Progenitor cell of endocrine pancreas (in vitro differentiated cells): Measurements from ENCODE around the gene DTNBP1. TPM values are rescaled to one million over a fixed set of nuclear protein-coding genes. Genes with fewer than 3 reads are reported as not detected.

ENCODE experiments used
- DNase-seq: peaks from one replicate; pipeline ENCODE4 v3.0.0; 2021; ENCODE audit warnings: low spot score; ENCODE audit not compliant: unreplicated experiment
- H3K27ac Mint-ChIP-seq: 2 replicates; pipeline ENCODE4 v1.8.0; 2021; ENCODE audit warnings: mild to moderate bottlenecking, moderate library complexity, mixed read lengths
- H3K27me3 Mint-ChIP-seq: 2 replicates; pipeline ENCODE4 v1.8.0; 2021; ENCODE audit warnings: mixed read lengths
- H3K36me3 Mint-ChIP-seq: 2 replicates; pipeline ENCODE4 v1.8.0; 2022; ENCODE audit warnings: mixed read lengths; ENCODE audit not compliant: insufficient read depth
- H3K4me1 Mint-ChIP-seq: 2 replicates; pipeline ENCODE4 v1.8.0; 2021; ENCODE audit warnings: low read depth, mixed read lengths
- H3K4me3 Mint-ChIP-seq: 2 replicates; pipeline ENCODE4 v1.8.0; 2021; ENCODE audit warnings: low read depth, mild to moderate bottlenecking, moderate library complexity, mixed read lengths
- H3K9me3 Mint-ChIP-seq: 2 replicates; pipeline ENCODE4 v1.8.0; 2021; ENCODE audit warnings: low read depth, mixed read lengths
- CTCF ChIP-seq: fragments of 200-600 bp; sonication (generic); IDR thresholded peaks from one replicate; pipeline ENCODE4 v1.5.0; 2021; ENCODE audit warnings: antibody characterized with exemption, mild to moderate bottlenecking; ENCODE audit not compliant: unreplicated experiment
- long read RNA-seq: library from polyadenylated mRNA; unstranded; transcript quantifications from one replicate; pipeline ENCODE4 v2.0.0, GENCODE V29; 2020
- total RNA-seq: library from RNA; stranded (reverse); gene quantifications from 2 replicates; pipeline ENCODE4 v1.2.1, GENCODE V29; 2021

The DTNBP1 gene
- 17.7 and 18.7 TPM in 2 replicates for total RNA-seq
- long read RNA-seq, partial matches to known transcripts = 4 of 9 reads
- long read RNA-seq, other reads (novel, unspliced or antisense) = 3 of 9 reads

GRCh38 chr6:15662326-15663129, at the start of gene DTNBP1:
TSS of gene DTNBP1 (minus strand) at chr6:15663028. CDS start at chr6:15662869, 159 bp downstream.
- H3K27me3 Mint-ChIP-seq = peaks cover 19% of the 10 kb centered on the region
- peak within 1 kb of the TSS; percentile 89 for H3K27ac Mint-ChIP-seq

GRCh38 chr6:15709651-15710269, 46.9 kb upstream of the DTNBP1 start:
- Mint-ChIP-seq H3K27me3 (peaks cover 12% of the 10 kb centered on the region), H3K36me3 (no peaks in the 10 kb centered on the region), H3K27ac (no peak overlapping the region), H3K4me3 (no peak overlapping the region), H3K9me3 (peaks cover 3% of the 10 kb centered on the region), H3K4me1 (no peaks in the 10 kb centered on the region)
- TF ChIP-seq CTCF = no peak
- no peak for DNase-seq

More at GRCh38 chr6:15662326-15663129, at the start of gene DTNBP1:
- H3K4me1 Mint-ChIP-seq = no peaks in the 10 kb centered on the region
- peak within 1 kb of the TSS; percentile 82 for H3K4me3 Mint-ChIP-seq
- no peaks in the 10 kb centered on the region for H3K9me3 Mint-ChIP-seq
- DNase-seq = peak; percentile 83
- H3K36me3 Mint-ChIP-seq = peaks cover 2% of the 10 kb centered on the region
- TF ChIP-seq CTCF = peak; percentile 39

GRCh38 chr6:15708231-15708630, 45.4 kb upstream of the DTNBP1 start:
- TF ChIP-seq CTCF = no peak
- Mint-ChIP-seq H3K4me3 (no peak overlapping the region), H3K27ac (no peak overlapping the region), H3K27me3 (peaks cover 12% of the 10 kb centered on the region), H3K36me3 (peaks cover 3% of the 10 kb centered on the region), H3K9me3 (peaks cover 7% of the 10 kb centered on the region), H3K4me1 (no peaks in the 10 kb centered on the region)
- DNase-seq = no peak

GRCh38 chr6:15705981-15706380, 43.2 kb upstream of the DTNBP1 start:
- peaks cover 3% of the 10 kb centered on the region for H3K36me3 Mint-ChIP-seq

More at GRCh38 chr6:15705981-15706380, 43.2 kb upstream of the DTNBP1 start:
- no peak for DNase-seq
- no peak for TF ChIP-seq CTCF
- Mint-ChIP-seq H3K4me1 (no peaks in the 10 kb centered on the region), H3K9me3 (peaks cover 7% of the 10 kb centered on the region), H3K27ac (no peak overlapping the region), H3K27me3 (peaks cover 14% of the 10 kb centered on the region), H3K4me3 (no peak overlapping the region)
